Measurements from ENCODE around the gene SGSM2.

DNA sequence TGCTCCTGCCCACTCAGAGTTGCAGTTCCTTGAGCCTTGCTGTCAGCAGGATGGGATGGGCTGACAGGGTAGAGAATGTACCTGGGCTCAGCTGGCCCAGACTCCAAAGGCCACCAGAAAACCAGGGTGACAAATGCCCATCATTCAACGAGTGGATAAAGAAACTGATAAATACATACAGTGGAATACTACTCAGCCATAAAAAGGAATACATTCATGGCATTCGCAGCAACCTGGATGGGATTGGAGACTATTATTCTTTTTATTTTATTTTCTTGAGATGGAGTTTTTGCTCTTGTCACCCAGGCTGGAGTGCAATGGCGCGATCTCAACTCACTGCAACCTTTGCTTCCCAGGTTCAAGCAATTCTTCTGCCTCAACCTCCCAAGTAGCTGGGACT lies 19.9 kb downstream of the SGSM2 start:
- TF ChIP-seq RAD21 (IDR thresholded peaks at IDR 0.05) = no peak
- no peak for TF ChIP-seq YY1 (IDR thresholded peaks at IDR 0.05)
- TF ChIP-seq, protein P1, sequence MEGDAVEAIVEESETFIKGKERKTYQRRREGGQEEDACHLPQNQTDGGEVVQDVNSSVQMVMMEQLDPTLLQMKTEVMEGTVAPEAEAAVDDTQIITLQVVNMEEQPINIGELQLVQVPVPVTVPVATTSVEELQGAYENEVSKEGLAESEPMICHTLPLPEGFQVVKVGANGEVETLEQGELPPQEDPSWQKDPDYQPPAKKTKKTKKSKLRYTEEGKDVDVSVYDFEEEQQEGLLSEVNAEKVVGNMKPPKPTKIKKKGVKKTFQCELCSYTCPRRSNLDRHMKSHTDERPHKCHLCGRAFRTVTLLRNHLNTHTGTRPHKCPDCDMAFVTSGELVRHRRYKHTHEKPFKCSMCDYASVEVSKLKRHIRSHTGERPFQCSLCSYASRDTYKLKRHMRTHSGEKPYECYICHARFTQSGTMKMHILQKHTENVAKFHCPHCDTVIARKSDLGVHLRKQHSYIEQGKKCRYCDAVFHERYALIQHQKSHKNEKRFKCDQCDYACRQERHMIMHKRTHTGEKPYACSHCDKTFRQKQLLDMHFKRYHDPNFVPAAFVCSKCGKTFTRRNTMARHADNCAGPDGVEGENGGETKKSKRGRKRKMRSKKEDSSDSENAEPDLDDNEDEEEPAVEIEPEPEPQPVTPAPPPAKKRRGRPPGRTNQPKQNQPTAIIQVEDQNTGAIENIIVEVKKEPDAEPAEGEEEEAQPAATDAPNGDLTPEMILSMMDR (IDR thresholded peaks at IDR 0.05; ENCODE audit: low read depth, low read length, missing input control) = no peak
- no peak for TF ChIP-seq REST (IDR thresholded peaks at IDR 0.05)

All from liver (tissue), 3 donors.